Peyer's patch (tissue), 4 donors: ENCODE data around the gene NRK. TPM values are rescaled to one million over a fixed set of nuclear protein-coding genes. Genes with fewer than 3 reads are reported as not detected.

ENCODE experiments used
- DNase-seq, 3 donors: peaks; one replicate each; pipeline ENCODE4 v3.0.0-alpha.2; 2017 to 2019
- H3K27ac ChIP-seq, 4 donors: fragments of 200-600 bp; sonication (generic); one replicate each; pipeline ENCODE4 v1.5.1; 2016 to 2019
- H3K27me3 ChIP-seq, 2 donors: fragments of 200-600 bp; sonication (generic); one replicate each; pipeline ENCODE4 v1.5.1; 2019
- H3K36me3 ChIP-seq, 3 donors: fragments of 200-600 bp; sonication (generic); one replicate each; pipeline ENCODE4 v1.5.1; 2016 to 2019
- H3K4me1 ChIP-seq, 4 donors: fragments of 200-600 bp; sonication (generic); one replicate each; pipeline ENCODE4 v1.5.1; 2016 to 2019
- H3K4me3 ChIP-seq, 4 donors: fragments of 200-600 bp; sonication (generic); 1 replicate in 3 of 4; 2 replicates in 1 of 4; pipeline ENCODE4 v1.5.1; 2016 to 2019; ENCODE audit warnings: mild to moderate bottlenecking in 1 of 4
- H3K9me3 ChIP-seq, 4 donors: fragments of 200-600 bp; sonication (generic); one replicate each; pipeline ENCODE4 v1.5.1; 2016 to 2019; ENCODE audit warnings: mild to moderate bottlenecking in 1 of 4
- CTCF ChIP-seq, 6 experiments: fragments of 450-650 bp in 4 of 6; fragments of 200-600 bp in 2 of 6; sonication (generic) in 1 of 6; IDR thresholded peaks; one replicate each; pipeline ENCODE4 v1.5.1; 2017 to 2019; ENCODE audit warnings: antibody characterized with exemption in 6 of 6, mild to moderate bottlenecking in 3 of 6, moderate library complexity in 1 of 6
- POLR2A ChIP-seq, 2 donors: fragments of 450-650 bp; IDR thresholded peaks; one replicate each; pipeline ENCODE4 v1.5.1; 2017; ENCODE audit warnings: antibody characterized with exemption in 2 of 2, mild to moderate bottlenecking in 2 of 2, moderate library complexity in 2 of 2
- total RNA-seq, 4 donors: library from RNA; depleted of rRNA; stranded (reverse); fragments of >200 nt; gene quantifications; one replicate each; pipeline ENCODE4 v1.1.0, GENCODE V29; 2016

NRK gene
- total RNA-seq, 4 donors from 2014 or later, result 0.53 to 1.7 TPM; not detected in 2

GRCh38 chrX:106005684-106006083 lies 183.3 kb downstream of the NRK start:
- TF ChIP-seq POLR2A (IDR thresholded peaks at IDR 0.05), result no peak
- TF ChIP-seq CTCF (IDR thresholded peaks at IDR 0.05), result no peak
- H3K4me1 ChIP-seq, result no peaks in the 10 kb centered on the region
- H3K27me3 ChIP-seq, result no peaks in the 10 kb centered on the region
- H3K9me3 ChIP-seq, result no peaks in the 10 kb centered on the region
- no peak overlapping the region for H3K27ac ChIP-seq
- H3K36me3 ChIP-seq, result no peaks in the 10 kb centered on the region
- H3K4me3 ChIP-seq, result no peak overlapping the region
- no peak for DNase-seq

GRCh38 chrX:106007815-106008214 lies 185.5 kb downstream of the NRK start:
- H3K27me3 ChIP-seq, result no peaks in the 10 kb centered on the region
- H3K4me1 ChIP-seq, result no peaks in the 10 kb centered on the region
- H3K27ac ChIP-seq, result no peak overlapping the region
- H3K4me3 ChIP-seq, result no peak overlapping the region
- H3K36me3 ChIP-seq, result no peaks in the 10 kb centered on the region
- no peaks in the 10 kb centered on the region for H3K9me3 ChIP-seq
- DNase-seq, result no peak
- TF ChIP-seq POLR2A (IDR thresholded peaks at IDR 0.05), result no peak
- TF ChIP-seq CTCF (IDR thresholded peaks at IDR 0.05), result no peak

Other genes starting within 250 kb of the NRK start
- gene SERPINA7, start 216.2 kb downstream of the NRK start, total RNA-seq, result not detected